ENCODE results near the gene SLC46A3. TPM values are rescaled to one million over a fixed set of nuclear protein-coding genes. Genes with fewer than 3 reads are reported as not detected.

Gene SLC46A3
- total RNA-seq, 1 donor from 2014 or later: 7.7 TPM

- Mint-ChIP-seq H3K36me3 (ENCODE audit: low read depth, unreplicated experiment) (no peaks in the 10 kb centered on the region), H3K4me3 (ENCODE audit: unreplicated experiment) (no peak overlapping the region), H3K4me1 (ENCODE audit: unreplicated experiment) (peaks cover 5% of the 10 kb centered on the region), H3K9me3 (ENCODE audit: unreplicated experiment) (no peaks in the 10 kb centered on the region), H3K27ac (ENCODE audit: unreplicated experiment) (no peak overlapping the region), H3K27me3 (ENCODE audit: unreplicated experiment) (no peaks in the 10 kb centered on the region)
- no peak for DNase-seq (ENCODE audit: low spot score)
- no peak for TF ChIP-seq CTCF (IDR thresholded peaks at IDR 0.05; ENCODE audit: unreplicated experiment)
These were observed 6.4 kb upstream of the SLC46A3 start for GRCh38 chr13:28725046-28725610.

GRCh38 chr13:28723806-28724205 is 5.0 kb upstream of the SLC46A3 start:
- H3K4me1 Mint-ChIP-seq (ENCODE audit: unreplicated experiment): peaks cover 6% of the 10 kb centered on the region
- H3K4me3 Mint-ChIP-seq (ENCODE audit: unreplicated experiment): no peak overlapping the region
- H3K36me3 Mint-ChIP-seq (ENCODE audit: low read depth, unreplicated experiment): no peaks in the 10 kb centered on the region
- no peaks in the 10 kb centered on the region for H3K9me3 Mint-ChIP-seq (ENCODE audit: unreplicated experiment)
- DNase-seq (ENCODE audit: low spot score): no peak
- no peak for TF ChIP-seq CTCF (IDR thresholded peaks at IDR 0.05; ENCODE audit: unreplicated experiment)
- no peak overlapping the region for H3K27ac Mint-ChIP-seq (ENCODE audit: unreplicated experiment)
- no peaks in the 10 kb centered on the region for H3K27me3 Mint-ChIP-seq (ENCODE audit: unreplicated experiment)

DNA sequence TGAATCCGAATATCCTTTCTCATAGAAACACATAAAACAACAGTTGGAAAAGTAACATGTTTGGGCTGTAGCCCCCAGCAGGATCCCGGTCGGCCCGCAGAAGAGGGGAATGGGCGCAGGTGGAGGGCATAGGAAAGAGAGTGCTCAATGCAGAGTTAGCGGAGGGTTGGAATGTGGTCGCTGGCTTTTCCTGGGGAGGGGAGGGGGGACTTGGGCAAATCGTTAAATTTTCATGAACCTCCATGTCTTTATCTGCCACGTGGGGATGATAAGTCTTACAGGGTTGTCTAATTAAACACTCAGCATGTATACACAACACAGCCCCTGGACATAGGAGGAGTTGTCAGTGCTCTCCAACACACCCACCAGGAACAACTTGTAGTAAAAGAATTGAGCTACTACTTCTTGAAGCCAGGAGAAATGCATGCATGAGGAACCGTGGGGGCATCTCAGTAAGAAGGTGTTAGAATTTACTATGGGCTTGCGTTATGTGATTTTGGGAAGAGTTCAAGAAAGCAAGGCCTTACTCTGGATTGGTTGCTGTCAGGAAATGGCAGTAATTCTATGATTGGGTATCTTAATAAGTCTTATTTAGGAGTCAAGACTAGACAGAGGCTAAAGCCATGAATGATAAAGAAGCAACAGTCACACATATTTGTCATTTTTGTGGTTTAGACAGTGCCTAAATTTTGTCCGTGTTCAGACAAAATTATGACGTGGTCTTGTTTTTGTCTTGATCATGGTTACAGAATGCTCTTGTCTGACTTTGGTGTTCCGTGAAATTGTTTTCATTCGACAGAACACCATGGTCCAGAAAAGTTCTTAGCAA is 671 bp upstream of the SLC46A3 start:
- Mint-ChIP-seq H3K36me3 (ENCODE audit: low read depth, unreplicated experiment) (no peaks in the 10 kb centered on the region), H3K9me3 (ENCODE audit: unreplicated experiment) (no peaks in the 10 kb centered on the region), H3K4me3 (ENCODE audit: unreplicated experiment) (peak overlapping the region; percentile 91), H3K4me1 (ENCODE audit: unreplicated experiment) (peaks cover 24% of the 10 kb centered on the region), H3K27ac (ENCODE audit: unreplicated experiment) (no peak overlapping the region), H3K27me3 (ENCODE audit: unreplicated experiment) (peaks cover 2% of the 10 kb centered on the region)
- DNase-seq (ENCODE audit: low spot score): no peak
- no peak for TF ChIP-seq CTCF (IDR thresholded peaks at IDR 0.05; ENCODE audit: unreplicated experiment)

DNA sequence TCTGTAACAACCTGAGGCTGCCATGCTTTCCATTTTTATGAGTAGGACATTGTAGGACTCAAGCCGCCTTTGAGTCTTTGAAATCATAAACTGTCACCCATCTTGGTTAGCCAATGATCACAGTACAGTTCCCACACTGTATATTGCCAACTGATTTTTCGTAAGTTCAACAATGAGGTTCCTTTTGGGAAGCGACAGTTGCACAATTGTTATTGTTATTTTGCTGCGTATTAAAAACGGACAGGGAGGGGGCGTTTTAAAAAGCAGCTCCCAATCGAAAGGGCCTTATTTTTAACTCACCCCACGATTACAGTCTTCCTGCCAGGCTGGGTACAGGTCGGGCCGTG is 601 bp downstream of the SLC46A3 start:
- H3K9me3 Mint-ChIP-seq (ENCODE audit: unreplicated experiment): no peaks in the 10 kb centered on the region
- peaks cover 24% of the 10 kb centered on the region for H3K4me1 Mint-ChIP-seq (ENCODE audit: unreplicated experiment)
- H3K4me3 Mint-ChIP-seq (ENCODE audit: unreplicated experiment): peak overlapping the region; percentile 93
- no peak for DNase-seq (ENCODE audit: low spot score)
- no peaks in the 10 kb centered on the region for H3K36me3 Mint-ChIP-seq (ENCODE audit: low read depth, unreplicated experiment)
- TF ChIP-seq CTCF (IDR thresholded peaks at IDR 0.05; ENCODE audit: unreplicated experiment): no peak
- H3K27ac Mint-ChIP-seq (ENCODE audit: unreplicated experiment): no peak overlapping the region
- H3K27me3 Mint-ChIP-seq (ENCODE audit: unreplicated experiment): peaks cover 3% of the 10 kb centered on the region

DNA sequence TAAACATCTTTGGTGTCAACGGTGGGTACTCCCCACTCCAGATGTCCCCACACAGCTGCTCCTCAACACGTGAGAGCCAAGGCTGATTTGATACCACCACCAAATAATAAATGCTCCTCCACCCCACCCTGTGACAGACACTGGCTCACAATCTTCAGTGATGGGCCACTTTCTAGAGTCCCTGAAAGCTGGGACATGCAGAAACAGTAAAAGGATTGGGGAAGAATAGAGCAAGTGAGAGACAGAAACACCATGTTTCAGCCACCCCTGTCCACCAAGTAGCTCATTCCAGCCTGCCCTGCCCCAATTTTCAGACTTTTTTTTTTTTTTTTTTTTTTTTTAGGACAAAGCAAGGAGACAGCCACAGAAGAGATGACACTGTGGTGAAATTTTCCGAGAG is 1.6 kb downstream of the SLC46A3 start:
- Mint-ChIP-seq H3K4me3 (ENCODE audit: unreplicated experiment) (peak overlapping the region; percentile 83), H3K27me3 (ENCODE audit: unreplicated experiment) (peaks cover 4% of the 10 kb centered on the region), H3K27ac (ENCODE audit: unreplicated experiment) (no peak overlapping the region), H3K36me3 (ENCODE audit: low read depth, unreplicated experiment) (no peaks in the 10 kb centered on the region), H3K9me3 (ENCODE audit: unreplicated experiment) (no peaks in the 10 kb centered on the region), H3K4me1 (ENCODE audit: unreplicated experiment) (peaks cover 24% of the 10 kb centered on the region)
- TF ChIP-seq CTCF (IDR thresholded peaks at IDR 0.05; ENCODE audit: unreplicated experiment): no peak
- no peak for DNase-seq (ENCODE audit: low spot score)
